NCI-H748 treated with DMSO at 0.1 percent for 48 hours (cell line): ENCODE data around the gene PRR36.
A peak's percentile ranks its signal among the peaks of the same experiment; 100 is the strongest.

Experiments
- DNase-seq: peaks from one replicate; lab custom pipeline; 2025; lab: John Stamatoyannopoulos, UW

Gene PRR36

GRCh38 chr19:7845390-7846154, 28.6 kb downstream of the PRR36 start:
- no peak for DNase-seq

- DNase-seq: no peak
Observed at GRCh38 chr19:7844951-7845350, 29.2 kb downstream of the PRR36 start.

DNA sequence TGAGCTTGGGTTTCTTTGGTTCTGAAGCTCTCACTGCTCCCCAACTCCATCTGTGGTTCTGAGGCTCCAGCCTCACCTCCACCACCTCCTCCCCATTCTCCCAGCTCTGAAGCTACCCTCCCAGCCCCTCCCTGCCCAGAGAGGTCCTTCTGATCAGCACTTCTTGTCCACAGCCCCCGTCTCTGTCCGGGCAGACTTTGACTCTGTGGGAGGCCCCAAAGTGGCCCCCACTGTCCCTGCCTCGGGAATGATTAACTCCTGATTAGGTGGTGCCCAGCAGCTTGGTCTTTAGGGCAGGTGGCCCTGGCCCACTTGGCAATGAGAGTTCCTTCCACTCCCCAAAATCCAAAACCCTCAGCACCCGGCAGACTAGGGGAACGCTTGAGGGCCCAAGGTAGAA, 29.8 kb downstream of the PRR36 start:
- DNase-seq: no peak

DNA sequence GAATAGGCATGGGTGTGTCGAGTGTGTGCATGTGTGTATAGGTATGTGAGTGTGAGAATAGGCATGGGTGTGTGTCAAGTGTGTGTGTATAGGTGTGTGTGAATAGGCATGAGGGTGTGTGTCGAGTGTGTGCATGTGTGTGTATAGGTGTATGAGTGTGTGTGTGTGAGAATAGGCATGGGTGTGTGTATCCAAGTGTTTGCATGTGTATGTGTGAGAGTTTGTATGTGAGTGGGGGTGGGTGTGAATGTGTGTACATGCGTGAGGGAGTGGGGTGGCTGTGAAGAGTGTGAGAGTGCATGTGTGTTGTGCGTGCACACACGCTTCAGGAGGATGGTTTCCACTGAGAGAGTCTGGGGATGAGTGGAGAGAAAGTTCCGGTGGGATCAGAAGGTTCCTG, 30.7 kb downstream of the PRR36 start:
- no peak for DNase-seq

- DNase-seq: no peak
Observed at GRCh38 chr19:7842661-7843294, 31.4 kb downstream of the PRR36 start.

DNA sequence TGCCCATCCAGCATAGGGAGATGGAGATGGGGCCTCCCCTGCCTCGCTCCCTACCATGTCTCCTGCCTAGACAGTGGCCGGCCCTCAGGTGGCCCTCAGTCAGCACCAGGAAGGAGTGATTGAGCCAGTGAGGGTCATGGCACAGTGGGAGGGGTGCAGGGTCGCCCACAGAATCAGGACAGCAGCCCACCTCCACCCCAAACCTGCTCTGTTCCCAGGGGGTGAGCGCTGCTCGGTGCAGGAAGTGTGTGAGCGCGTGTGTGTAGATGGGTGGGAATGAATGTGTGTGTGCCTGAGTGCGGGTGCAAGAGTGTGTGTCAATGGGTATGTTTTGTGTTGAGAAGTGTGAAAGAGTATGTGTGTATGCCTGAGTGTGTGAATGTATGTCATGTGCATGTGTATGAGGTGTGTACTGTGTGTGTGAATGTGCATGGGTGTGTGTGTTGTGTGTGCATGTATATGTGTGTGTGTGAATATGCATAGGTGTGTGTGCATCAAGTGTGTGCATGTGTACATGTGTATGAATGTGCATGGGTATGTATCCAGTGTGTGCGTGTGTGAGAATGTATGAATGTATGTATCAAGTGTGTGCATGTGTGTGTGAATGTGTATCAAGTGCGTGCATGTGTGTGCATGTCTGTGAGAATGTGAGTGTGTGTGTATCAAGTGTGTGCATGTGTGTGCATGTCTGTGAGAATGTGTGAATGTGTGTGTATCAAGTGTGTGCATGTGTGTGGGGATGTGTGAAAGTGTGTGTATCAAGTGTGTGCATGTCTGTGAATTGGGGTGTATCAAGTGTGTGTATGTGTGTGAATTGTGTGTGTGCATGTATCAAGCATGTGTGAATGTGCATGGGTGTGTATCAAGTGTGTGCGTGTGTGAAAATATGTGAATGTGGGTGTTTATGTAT, 32.2 kb downstream of the PRR36 start:
- DNase-seq: no peak

- DNase-seq: no peak
Observed at GRCh38 chr19:7840629-7841028, 33.6 kb downstream of the PRR36 start.

DNA sequence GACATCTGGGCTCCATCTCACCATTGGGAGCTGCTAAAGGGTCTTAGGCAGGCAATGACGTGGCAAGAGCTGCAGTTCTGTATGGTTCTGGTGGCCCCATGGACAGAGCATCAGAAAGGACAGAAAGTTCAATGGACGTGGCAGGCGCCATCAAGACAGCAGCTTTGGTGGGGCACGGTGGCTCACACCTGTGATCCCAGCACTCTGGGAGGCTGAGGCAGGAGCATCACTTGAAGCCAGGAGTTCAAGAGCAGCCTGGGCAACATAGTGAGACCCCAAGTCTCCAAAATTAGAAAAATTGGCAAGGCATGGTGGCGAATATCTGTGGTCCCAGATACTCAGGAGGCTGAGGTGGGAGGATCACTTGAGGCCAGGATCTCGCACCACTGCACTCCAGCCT, 34.7 kb downstream of the PRR36 start:
- no peak for DNase-seq

DNA sequence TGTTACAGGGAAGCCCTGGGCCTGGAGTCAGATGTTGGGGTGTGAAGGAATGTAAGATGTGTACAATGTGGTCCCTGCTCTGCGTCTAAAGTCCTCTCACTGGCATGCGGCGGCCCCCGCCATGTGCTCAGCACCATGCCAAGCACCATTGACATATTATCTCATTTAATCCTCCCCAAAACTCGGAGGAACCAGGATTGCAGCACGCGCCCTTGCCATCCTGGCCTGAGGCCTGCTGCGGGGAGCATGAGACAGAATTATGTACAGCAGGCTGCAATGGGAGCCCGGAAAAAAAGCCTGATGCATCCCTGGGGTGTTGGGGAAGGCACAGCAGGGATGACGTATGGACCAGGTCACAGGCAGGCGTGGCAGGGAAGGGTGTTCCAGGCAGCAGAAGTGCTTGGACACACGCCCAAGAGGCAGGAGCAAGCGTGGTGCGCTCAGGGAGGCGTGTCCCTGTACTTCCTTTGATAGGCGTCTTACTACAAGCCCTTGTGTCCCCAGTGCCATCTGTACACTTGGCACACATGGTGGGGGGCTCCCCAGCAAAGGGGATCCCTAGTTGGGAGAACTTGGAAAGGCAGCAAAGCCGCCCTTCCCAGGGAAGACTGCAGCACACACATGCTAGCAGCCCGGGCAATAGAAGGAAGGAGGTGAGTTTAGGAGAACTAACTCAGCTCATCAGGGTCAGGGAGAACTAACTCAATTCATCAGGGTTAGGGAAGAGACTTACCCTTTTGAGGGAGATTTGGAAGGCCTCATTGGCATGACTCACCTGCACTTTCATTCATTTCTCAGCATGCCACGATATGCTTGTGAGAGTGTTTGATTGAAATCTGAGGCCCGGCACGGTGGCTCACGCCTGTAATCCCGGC, 40.7 kb downstream of the PRR36 start:
- no peak for DNase-seq

GRCh38 chr19:7832781-7833180, 41.4 kb downstream of the PRR36 start:
- DNase-seq: no peak

GRCh38 chr19:7832009-7832408, 42.2 kb downstream of the PRR36 start:
- no peak for DNase-seq

DNA sequence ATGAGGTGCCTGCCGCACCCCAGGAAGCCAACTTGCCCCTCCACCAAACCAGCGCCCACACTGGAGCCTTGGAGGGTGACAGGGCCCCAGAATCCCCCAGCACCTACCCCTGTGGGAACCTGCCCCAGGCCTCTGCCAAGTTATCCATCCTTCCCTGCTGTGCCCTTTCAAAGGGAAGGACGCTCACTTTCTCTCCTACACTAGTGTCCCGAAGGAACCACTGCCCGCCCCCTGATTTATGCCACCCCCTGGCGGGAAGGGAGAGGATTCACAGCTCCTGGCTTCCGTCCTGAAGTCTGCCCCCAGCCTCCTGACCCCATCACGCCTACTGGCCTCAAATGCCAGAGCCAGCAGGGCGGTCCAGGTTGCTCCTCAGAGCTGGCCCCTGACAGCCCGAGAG, 42.7 kb downstream of the PRR36 start:
- DNase-seq: no peak

DNA sequence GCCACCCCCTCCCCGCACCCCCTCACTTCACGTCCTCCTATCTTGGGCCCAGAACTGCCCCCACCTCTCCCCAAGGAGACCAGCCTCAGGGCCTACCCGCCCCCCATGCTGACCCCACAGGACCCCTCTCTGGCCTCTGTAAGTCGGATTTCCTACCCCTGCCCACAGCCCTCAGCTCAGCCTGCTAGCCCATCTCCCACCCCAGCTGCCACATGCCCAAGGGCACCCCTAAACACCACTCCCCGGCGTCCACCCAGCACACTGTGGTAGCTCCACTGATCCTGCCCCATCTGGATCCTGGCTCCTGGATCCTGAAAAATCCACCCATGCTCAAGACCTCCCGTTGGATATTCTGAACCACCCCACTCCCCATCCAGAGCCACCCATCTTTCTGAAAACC, 43.4 kb downstream of the PRR36 start:
- DNase-seq: no peak

GRCh38 chr19:7830272-7830771, 43.9 kb downstream of the PRR36 start:
- DNase-seq: no peak

DNA sequence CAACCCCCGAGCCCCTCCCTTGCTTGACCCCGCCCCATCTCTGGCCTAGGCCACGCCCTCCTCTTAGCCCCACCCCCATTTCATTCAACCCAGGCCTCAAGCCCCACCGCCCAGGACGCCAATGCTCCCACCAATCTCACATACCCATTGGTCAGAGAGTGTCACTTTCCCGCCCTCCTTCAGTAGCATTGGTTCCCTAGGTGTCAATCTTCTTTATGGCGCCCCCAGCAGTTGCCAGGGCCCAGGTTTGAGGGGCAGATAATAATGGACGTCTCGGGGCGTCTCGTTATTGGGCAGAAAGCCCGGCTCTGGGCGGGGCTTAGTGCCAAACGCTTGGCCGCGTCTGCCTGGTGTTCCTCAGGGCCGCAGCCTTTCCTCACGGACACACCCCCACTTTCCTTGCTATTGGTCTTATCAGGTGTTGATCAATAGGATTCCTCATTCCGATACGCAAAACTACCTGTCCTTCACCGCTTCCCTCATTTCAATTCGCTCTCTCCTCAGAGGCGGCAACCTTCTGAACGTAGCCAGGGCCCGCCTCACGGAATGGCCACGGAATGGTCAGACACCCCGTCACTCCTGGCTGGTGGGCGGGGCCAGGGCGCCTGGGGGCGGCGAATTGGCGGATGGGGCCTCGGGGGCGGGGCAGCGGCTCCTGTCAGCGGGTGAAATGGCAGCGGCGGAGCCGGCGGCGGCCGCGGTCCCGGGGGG, 44.5 kb downstream of the PRR36 start, which contains the start of gene EVI5L:
Gene EVI5L (plus strand): TSS at position 658 of the 711 bp plus-strand sequence. CDS start 16,325 bp downstream, outside the sequence.
- DNase-seq: peak; percentile 97

- DNase-seq: no peak
Observed at GRCh38 chr19:7829166-7829520, 45.0 kb downstream of the PRR36 start.

GRCh38 chr19:7823686-7824301, 50.4 kb downstream of the PRR36 start:
- DNase-seq: no peak

DNA sequence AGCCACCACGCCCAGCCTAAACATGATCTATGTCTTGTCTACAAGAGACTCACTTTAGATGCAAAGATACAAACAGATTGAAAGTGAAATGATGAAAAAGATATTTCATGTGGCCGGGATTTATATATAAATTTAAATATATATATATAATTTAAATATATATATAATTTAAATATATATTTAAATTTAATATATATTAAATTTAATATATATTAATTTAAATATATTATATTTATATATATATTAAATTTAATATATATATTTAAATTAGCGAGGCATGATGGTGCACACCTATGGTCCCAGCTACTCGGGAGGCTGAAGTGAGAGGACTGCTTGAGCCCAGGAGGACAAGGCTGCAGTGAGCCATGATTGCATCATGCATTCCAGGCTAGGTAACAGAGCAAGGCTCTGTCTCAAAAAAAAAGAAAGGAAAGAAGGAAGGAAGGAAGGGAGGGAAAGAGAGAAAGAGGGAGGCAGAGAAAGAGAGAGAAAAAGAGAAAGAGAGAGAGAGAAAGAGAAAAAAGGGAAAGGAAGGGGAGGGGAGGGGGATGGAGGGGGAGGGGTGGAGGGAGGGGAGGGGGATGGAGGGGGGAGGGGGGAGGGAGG, 51.2 kb downstream of the PRR36 start:
- DNase-seq: no peak

DNA sequence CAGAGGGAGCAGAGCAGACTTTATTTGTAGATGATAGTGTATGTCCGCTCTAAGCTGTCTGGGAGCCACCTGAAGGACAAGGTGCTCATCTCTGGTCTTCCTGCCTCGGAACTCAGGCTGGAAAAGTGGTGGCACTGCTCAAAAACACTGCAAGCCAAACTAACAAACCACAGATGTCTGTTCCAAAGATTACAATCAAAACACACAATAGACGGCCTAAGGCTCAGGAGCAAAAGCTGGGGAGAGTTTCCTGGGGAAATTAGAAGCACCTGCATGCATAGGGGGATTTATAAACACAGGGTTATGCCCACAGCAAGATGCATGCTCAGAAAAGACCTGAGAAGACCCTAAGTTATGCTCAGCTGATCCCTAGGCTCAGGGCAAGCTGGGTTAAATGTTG, 53.6 kb downstream of the PRR36 start:
- DNase-seq: no peak

DNA sequence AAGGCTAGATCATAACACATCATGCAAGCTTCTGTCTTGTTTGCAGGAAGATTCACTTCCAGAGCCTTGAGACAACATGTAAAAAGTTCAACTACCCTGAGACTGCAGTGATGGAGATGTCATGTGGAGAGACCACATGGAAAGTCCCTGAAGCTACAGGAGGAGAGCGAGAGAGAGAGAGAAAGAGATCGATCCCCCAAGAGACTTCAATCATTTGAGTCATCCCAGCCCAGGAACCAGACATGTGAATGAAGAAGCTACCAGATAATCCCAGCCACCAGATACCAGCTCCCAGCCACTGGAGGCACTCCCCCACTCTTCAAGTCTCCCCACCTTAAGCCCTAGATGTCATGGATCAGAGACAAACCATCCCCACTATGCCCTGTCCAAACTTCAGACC, 54.9 kb downstream of the PRR36 start:
- no peak for DNase-seq
